GM12865 (cell line): Measurements from ENCODE around the gene GPR162.

ENCODE experiments used
- DNase-seq: peaks from one replicate; pipeline ENCODE4 v3.0.0; 2010; ENCODE audit warnings: low read depth
- H3K4me3 ChIP-seq: 2 replicates; pipeline ENCODE4 v1.5.1; 2011; ENCODE audit warnings: mild to moderate bottlenecking, low read depth, low read length, control low read depth
- TF ChIP-seq, protein P1 (sequence below): IDR thresholded peaks from 2 replicates; pipeline ENCODE4 v1.5.1; 2011; ENCODE audit warnings: low read length, control low read depth, low read depth, inconsistent platforms; ENCODE audit not compliant: insufficient read depth; ENCODE audit errors: missing control alignments

GPR162 gene

GRCh38 chr12:6775185-6776174, 46.1 kb upstream of the GPR162 start:
- TF ChIP-seq, protein P1, sequence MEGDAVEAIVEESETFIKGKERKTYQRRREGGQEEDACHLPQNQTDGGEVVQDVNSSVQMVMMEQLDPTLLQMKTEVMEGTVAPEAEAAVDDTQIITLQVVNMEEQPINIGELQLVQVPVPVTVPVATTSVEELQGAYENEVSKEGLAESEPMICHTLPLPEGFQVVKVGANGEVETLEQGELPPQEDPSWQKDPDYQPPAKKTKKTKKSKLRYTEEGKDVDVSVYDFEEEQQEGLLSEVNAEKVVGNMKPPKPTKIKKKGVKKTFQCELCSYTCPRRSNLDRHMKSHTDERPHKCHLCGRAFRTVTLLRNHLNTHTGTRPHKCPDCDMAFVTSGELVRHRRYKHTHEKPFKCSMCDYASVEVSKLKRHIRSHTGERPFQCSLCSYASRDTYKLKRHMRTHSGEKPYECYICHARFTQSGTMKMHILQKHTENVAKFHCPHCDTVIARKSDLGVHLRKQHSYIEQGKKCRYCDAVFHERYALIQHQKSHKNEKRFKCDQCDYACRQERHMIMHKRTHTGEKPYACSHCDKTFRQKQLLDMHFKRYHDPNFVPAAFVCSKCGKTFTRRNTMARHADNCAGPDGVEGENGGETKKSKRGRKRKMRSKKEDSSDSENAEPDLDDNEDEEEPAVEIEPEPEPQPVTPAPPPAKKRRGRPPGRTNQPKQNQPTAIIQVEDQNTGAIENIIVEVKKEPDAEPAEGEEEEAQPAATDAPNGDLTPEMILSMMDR, result no peak
- H3K4me3 ChIP-seq, result no peak overlapping the region
- DNase-seq, result no peak

DNA sequence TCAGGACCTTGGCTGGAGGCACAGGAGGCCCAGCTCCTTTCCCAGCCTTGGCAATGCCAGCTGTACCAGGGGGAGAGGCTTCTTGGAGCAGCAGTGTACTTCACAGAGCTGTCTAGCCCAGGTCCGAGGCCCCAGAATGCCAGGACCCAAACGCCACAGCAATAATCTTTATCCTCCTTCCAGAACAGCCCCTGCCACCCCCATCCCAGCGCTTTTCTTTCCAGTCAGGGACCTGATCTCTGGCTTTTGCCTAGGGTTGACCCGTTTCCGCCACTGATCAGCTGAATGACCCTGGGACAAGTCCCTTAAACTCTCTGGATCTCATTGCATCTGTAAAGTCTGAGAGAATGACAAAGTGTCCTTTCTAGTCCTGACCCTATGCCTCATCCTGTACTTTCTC, 44.2 kb upstream of the GPR162 start:
- no peak for DNase-seq
- no peak overlapping the region for H3K4me3 ChIP-seq
- TF ChIP-seq, protein P1, result no peak

DNA sequence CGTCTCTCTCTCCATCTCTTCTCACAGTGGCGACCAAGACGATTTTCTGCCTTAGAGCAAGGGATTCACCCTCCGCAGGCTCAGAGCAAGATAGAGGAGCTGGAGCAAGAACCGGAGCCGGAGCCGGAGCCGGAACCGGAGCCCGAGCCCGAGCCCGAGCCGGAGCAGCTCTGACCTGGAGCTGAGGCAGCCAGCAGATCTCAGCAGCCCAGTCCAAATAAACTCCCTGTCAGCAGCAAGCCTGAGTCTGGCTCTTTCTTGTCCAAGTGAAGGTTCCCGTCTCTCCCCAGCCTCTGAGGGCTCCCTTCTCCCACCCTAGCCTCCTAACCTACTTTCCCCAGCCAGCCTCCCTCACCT, 43.4 kb upstream of the GPR162 start:
- TF ChIP-seq, protein P1, result no peak
- DNase-seq, result no peak

DNA sequence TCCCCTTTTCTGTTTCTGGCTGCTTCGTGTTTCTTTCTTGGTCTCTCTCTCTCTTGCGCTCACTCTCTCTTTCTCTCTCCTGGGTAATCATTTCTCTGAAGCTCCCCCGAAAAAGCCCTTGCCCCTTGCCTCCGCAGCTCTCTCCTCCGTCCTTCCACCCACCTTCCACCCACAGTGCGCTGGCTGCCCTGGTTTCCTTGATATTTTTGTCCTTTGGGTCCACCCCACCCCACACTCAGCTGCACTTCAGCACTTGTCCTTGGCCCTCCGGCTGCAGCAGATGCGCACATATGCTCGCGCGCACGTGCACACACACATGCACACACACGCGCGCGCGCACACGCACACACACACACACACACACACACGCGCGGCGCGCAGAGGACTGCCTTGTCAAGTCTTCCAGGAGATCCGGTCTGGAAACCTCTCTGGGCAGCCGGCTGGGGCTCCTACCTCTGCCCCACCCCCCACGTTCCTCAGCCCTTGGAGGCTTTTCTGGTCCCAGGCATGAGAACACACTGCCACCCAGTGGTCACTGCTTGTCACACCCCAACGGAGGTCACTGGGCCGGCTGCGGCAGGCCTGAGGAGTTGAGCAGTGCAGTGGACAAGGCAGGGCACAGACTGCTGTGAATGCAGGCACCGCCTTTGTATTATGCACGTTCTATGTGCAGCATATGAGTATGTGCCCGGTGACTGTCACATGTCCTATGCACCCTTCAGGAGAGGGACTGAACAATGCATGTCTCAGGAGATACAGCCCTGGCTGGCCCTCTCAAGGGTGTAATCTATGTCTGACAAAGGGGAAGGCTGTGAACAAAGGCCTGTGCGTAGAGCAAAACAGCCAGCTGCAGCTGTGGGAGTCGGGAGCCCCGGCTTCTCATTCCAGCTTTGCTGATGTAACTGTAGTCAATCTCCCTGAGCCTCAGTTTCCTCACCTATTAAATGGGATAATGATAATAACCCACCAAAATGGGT, 42.8 kb upstream of the GPR162 start:
- TF ChIP-seq, protein P1, result peak; percentile 85
- DNase-seq, result peak; percentile 91
- peak overlapping the region; percentile 51 for H3K4me3 ChIP-seq

More for the DNA sequence above, 43.4 kb upstream of the GPR162 start:
- peak overlapping the region; percentile 51 for H3K4me3 ChIP-seq

DNA sequence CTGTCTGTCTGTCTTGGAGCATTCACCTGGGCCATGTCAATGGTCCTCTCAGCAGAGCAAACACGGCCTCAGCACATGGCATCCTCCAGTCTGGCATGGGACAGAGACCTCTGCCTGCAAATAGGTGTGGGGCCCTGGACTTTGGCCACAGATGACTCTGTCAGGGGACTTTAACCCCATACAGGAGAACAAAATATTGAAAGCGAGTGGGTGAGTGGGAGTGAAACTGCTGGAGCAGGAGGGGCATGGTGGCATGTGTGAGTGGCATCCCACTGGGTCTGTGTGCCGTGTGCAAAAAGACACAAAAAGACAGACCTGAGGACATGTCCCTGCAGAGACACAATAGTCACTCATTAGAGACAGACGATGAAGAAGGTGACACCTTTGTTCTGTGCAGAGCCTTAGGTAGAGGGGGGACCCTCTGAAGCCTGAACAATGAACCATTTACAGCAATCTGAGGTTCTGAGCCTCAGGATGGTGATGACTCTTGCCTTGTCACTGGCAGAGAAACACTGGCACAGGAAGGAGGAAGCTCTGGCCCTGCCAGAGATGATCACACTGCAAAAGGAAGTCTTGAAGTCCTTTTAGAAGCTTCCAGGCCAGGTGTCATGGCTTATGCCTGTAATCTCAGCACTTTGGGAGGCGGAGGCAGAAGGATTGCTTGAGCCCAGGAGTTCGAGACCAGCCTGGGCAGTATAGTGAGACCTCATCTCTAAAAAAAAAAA, 41.8 kb upstream of the GPR162 start:
- no peak for DNase-seq
- no peak overlapping the region for H3K4me3 ChIP-seq
- TF ChIP-seq, protein P1, result no peak

DNA sequence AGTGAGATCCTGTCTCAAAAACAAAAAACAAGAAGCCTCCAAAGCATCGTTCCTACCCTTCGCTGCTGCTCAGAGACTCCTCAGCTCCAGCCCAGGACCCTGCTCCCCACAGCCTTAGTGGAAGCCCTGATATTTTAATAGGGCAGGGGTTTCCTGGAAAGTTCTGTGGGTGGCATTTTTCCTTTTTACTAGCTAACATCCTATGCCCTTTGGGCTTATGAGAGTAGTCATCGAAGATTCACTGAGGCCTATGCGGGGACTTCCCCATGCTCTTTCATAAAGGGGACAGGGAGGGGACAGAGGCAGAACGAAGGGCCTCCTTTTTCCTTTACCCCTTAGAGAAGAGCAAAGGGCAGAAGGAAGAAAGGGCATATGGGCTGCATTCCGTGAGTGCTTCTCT, 41.0 kb upstream of the GPR162 start:
- TF ChIP-seq, protein P1, result no peak
- H3K4me3 ChIP-seq, result no peak overlapping the region
- no peak for DNase-seq
